ENCODE data around the gene TLR5.
A peak's percentile ranks its signal among the peaks of the same experiment; 100 is the strongest.

Gene TLR5

DNA sequence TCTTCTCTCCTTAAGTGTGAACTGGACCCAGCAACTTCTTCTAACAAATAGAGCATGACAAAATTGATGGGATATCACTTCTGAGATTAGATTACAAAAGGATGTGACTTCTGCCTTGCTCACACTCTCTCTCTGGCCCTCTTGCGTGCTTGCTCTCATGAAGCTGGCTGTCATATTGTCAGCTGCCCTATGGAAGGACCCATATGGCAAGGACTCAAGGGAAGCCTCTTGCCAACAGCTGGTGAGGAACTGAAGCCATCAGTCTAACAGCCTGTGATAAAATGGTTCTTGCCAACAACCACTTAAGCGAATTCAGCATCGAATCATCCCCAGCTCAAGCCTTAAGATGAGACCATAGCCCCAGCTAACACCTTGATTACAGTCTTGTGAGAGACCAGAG, 4.8 kb upstream of the TLR5 start:
- no peak for DNase-seq

DNA sequence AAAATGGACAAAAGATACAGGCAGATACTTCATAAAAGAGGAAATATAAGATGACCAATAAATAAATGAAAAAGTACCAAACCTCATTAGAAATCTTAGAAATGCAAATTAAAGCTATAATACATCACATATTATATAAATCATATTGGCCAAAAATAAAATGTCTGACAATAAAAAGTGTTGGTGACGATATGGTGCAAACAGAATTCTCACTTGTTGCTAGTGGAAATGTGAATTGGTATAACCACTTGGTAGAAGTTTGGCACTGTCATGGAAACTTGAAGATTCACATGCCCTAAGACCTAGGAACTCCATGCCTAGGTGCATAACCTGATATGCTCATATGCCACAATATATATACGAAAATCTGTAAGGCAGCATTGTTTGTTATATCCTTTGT, 4.4 kb upstream of the TLR5 start:
- DNase-seq = no peak

DNA sequence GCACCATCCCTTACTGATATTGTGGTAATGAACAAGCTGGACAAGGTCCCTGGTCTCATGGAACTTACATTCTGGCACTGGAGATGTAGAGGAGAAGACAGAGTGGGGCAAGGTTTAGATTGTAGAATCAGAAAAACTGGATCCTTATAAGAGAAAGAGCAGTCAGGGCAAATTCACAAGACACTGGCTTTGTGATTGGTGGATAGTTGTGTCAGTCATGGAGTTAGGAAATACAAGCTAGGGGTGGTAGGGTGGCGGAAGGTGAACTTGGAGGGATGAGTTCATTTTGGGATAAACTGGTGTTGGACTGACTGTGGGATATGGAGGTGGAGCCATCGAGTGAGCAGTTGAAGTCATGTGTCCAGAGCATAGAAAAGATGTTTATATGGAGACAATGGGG, 3.7 kb upstream of the TLR5 start:
- no peak for DNase-seq

DNA sequence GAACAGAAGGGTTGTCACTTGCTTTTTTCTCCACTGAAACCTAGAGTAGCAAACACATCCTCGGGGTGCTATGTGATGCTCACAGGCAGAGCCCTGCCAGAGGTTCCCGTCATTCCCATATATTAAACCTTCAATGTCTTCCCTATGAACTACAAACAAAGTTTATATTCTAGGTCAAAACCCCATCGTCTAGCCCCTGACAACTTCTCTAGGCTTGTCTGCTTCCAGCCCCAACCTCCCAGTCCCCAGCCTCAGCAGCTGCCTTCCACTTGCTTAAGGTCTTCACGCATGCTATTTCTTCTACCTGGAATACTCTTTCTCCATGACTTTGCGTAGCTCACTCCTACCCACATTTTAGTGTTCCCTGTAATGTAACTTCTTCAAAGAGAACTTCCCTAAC, 1.9 kb upstream of the TLR5 start:
- no peak for DNase-seq

DNA sequence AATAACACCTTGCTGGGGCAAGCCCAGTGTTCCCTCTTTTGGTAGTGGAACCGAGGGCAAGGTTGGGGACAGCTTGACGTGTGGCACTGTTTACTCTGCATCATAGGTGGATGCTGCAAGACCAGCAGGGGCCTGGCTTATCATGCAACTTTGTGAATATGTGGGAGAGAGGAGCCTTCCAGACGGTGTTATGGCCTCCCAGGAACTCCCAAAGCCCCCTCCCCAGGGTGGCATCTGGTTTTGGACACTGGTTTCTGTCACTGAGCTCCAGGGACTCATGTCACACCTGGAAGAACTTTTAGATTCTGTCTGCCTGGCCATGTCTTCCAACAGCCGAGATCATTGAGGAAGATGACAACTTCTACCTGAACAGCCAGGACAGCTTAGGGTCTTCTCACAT, 1.4 kb upstream of the TLR5 start:
- DNase-seq = no peak

DNA sequence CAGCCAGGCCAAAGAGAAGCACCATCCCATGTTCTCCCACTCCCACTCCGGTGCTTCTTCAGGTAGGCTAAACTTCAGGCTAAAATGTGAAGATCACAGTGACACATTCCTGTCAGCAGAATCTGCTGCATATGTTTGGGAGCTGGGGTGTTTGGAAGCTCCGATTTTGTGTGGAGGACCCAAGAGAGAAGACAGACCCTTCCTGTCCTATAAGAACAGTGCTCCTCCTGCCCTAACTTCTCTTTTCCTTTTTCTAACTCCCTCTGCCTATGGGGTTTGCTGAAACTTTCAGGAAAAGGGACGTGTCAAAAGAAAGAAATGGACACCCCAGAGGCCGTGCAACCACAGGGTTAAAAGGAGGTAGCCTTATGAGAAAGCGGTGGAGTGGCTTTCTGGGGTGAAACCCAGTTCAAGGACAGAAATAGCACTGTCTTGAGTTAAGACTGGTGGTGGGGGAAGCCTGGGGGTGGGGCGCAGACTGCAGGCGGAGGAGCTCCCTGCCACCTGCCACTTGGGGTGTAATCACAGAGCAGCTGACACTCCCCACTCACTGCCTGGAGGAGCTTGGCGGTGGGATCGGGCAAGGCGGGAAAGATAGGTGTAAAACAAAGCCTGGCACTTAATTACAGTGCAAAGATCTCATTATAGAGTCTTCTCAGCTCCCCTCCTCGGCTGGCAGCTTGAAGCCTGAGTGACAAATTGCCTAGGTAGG, 645 bp upstream of the TLR5 start:
- DNase-seq = no peak

DNA sequence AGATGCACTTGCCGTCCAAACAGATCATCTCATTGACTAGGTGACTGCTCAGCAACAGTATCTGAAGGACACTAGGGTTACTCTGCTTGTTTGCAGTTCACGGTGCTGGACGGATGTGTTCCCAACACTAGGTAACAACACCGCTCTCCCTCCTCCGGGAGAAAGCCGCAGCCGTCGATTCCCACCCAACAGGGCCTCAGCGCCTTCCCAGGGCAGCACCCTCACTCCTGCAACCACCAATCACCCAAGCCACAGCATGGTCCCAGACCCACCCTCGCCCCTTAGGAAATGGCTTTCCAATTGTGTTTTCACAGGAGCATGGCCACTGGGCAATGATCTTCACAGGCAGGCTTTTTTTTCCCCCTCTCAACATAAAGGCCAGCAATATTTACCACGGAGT, 779 bp downstream of the TLR5 start:
- no peak for DNase-seq

DNA sequence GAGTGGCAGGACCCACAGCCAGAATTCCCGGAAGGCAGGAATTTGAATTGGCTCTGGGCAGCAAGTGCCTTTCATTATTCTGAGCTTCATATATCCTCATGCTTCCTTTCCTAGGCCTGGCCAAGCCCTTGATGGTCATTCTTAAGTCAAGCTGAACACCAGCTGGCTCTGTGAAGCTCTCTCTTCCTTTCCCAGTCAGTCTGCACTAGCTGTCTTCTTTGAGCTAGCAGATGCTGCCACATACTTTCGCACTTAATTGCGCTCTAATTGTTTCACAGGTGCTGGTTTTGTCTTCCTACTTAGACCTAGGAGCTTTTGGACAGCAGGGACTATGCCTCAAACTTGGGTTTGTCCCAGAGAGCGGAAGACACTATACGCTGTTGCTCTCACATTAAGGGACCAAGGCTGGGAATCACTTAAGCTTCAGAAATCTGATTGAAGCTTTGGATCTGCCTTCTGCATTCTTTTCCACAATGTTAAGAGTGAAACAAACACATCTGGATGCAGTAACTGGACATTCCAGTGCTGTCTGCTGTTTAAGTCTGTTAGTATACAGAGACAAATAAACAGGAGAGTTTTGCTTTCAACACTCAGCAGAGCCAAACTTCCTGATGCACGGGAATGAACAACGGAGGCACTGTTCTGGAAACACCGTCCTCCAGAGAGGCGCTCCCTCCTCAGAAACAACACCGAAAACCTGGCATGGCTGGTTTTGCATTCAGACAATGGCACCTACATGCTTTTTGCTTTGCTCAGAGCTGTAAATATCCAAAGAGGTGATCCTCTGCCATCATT, 2.2 kb downstream of the TLR5 start:
- no peak for DNase-seq

DNA sequence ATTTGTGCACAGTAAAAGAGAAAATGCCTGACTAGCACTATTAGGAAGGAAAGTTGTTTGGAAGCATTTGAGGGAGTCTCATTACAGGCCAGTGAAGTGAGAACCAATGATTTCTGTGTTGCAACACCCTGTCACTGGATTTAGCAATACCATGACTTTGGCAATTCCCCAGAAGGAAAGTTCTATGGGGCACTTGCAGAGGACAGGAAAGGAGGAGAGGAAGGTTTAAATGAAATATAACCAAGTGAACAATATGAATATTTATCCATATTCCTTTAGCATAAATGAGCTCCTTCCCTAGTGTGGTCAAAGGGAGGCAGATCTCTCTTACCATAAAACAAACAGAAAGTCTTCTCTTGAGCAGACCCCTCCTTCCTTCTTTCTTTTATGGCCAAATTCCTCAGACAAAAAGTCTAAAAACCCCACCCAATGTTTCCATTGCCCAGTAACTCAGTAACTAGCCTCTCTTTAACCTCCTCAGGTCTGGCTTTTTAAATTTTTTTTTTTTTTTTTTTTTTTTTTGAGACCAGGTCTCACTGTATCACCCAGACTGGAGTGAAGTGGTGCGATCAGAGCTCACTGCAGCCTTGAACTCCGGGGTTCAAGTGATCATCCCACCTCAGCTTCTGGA, 5.5 kb downstream of the TLR5 start:
- no peak for DNase-seq

DNA sequence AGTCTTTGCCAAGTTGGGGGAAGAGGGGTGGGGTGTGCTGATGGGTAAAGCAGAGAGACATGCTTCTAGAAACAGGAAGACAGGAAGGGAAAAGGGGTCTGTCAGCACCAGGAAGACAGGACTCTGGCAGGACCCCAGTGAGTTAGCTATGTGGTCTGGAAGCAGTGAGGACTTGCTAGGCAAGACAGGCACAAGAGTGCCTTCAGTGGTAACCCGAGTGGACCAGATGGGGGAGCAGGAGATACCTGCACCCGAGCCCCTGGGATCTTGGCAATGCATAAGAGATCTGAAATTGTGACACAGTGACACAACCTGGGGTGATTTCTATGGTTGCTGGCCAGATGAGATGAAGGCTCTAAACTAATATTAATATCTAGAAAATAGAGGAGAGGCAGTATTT, 7.0 kb downstream of the TLR5 start:
- DNase-seq = no peak

DNA sequence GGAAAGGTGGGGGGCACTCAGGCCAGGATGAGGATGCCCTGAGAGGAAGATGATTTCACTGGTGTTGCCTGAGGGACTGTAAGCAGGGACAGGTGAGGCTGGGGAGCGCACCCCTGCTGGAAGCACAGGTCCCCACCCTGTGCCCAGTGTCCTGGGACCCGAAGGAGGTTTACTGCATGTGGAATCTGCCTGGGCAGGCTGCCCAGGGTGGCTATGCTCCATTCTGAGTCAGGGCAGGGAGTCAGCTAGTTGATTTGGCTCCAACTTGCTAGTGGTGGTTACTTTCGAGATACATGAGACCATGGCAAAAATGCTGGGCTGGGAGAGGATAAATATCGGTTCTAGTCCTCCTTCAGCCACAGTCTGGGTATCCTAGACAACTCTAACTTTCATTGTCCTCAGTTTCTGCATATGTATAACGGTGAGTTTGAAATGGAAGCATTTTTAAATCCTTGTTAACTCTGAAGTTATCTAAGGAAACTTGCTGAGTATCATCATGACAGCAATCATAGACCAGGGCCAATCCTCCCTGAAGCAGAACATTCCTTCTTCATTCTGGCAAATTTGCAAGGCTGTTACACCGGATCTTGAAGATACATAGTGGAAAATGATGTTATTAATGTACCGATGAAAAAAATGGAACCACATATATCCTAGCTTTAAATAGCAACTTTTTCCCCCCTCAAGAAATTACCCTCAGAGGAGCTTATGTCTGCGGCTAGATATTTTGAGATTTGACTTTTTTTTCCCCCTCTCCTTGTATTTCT, 7.7 kb downstream of the TLR5 start:
- DNase-seq = no peak

DNA sequence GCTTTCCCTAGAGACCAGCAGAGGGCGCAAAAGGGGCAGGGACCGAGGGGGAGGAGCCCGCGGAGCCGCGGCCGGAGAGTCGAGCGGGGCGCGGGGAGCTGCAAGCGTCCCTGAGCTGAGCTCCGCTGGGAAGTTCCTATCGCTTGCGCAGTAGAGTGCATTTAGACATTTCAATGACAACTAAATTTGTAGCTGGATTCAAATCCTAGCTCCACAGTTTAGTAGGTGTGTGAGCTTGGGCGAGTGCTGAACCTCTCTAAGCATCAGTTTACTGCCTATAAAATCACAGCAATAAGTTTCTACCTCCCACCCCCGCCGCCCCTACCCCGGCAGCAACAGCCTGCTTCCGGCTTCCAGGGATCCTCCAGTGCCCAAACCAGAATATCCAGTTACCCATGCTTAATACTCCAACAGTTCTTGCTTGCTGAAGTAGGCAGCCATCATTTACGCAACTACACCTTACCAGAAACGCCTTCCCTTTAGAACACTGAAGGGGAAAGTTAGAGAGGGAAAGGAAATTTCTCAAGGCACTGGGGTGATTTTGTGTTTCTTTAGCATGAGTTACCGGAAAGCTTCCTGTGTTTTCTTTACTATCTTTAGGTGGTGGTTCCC, 9.1 kb downstream of the TLR5 start:
- DNase-seq = peak; percentile 70

DNA sequence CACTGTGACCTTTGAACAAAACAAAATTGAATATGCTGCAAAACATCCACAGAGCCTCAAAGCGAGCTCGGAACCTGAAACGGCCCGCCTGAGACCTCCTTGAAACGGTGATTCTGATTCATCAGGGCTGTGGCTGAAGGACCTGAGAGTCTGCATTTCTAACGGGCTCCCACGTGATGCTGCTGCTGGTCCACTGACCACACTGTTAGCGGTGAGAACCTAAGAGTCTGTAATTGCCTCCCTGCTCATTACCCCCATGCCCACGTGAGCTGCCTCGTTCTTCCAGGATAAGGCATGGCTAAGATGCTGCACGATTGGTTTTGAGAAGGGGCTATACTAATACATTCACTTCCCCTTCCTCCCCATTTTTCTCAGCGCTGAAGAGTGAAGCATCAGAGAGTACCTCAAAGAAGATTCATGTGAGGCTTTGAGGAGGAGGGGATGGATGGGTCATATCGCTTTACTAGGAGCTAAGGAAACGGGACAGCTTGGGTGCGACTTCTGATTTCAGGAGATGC, 9.7 kb downstream of the TLR5 start:
- peak; percentile 53 for DNase-seq

DNA sequence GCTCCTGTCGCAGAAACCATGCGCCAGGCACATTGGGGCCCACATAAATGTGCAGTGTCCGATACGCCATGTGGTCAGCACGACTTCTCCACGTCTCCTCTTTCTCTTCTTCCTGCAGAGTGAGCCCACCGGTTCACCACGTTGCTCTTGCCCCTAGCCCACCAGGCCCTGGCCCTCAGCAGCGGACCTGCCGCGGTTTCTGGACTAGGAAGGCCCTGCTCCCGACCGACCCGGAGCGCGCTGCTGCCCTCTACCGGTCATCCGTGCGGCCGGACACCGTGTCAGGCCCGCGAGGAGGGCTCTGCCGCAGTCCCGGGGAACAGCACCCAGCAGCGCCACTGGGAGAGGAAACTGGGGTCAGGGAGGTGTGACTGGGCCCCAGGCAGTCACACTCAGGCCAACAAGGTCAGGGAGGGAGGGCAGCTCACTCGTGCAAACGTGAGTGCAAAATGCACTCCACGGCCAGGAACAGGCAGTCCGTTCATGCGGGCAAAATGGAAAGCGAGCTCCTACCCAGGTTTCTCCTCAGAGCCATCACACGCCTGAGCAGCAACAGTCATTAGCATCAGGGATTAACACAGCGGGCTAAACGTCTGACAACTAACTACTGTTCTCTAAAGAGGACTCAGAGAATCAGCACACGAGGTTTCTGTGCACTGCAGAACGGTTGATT, 13.7 kb downstream of the TLR5 start:
- DNase-seq = no peak

DNA sequence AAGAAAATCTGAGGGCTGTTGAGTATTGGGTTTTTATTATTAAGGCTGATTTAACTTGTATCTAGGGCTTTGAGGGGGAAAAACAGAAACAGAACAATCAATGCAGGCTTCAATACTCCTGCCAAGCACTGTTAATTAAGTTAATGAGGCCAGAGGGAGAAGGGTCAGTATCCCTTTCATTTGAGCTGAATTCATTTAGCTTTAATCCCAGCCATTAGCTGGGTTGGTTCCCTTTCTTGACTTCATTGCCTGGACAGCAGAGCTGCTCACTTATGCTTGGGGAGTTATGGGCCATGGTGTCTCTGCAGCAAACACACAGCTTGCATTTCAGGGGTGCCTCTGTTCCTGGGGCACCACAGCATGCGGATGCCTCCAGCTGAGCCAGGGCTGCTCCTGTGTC, 16.3 kb downstream of the TLR5 start:
- no peak for DNase-seq

DNA sequence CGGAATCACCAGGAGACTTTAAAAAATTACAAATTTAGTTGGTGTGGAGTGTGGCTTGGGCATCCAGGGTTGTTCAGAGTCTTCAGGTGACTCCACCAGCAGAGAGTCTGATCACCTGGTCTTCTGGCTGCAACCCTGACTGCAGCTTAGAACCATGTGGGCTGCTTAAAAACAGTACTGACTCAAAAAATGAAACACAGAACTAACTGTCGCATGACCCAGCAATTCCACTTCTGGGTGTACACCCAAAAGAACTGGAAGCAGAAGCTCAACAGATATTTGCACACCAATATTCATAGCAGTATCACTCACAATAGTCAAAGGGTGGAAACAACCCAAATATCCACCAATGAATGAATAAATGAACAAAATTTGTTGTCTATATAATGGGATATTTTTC, 17.3 kb downstream of the TLR5 start:
- DNase-seq = no peak

DNA sequence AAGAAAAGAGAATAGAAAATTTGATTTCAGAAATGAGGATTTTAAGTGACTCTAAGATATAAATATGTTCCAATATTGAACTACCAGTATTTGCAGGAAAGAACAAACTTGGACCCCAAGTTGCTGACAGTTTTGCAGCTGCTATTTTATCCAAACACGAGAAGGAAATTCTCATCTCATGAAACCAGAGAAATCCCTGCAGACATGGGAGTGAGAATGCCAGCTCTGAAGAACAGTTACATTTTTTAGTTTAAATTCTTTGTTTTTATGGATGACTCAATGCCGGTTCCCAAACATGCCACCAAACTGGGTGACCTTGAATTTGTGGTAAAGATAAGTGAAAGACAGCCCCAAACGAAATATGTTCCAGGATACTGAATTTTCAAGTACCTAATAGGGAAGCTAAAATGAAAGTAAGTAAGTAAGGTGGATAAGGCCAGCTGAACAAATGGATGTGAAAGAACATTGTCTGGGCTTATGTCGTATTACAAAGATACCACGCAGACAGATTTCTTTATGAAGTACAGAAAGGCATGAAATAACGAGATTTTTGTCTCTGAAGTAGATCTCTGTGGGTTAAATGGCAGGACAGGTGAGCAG, 19.9 kb downstream of the TLR5 start:
- DNase-seq = no peak

DNA sequence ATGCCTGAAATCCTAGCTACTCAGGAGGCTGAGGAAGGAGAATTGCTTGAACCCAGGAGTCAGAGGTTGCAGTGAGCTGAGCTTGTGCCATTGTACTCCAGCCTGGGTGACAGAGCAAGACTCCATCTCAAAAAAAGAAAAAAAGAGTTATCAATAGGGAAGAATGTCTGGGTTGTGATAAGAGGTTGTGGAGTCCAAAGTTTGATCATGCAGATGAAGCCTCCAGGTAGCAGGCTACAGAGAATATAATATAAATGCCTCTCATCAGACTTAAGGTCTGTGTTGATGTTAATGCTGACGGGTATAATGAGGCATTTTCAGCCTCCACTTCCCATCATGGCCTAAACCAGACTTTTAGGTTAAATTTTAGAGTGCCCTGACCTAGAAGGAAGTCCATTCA, 24.6 kb downstream of the TLR5 start:
- DNase-seq = no peak

DNA sequence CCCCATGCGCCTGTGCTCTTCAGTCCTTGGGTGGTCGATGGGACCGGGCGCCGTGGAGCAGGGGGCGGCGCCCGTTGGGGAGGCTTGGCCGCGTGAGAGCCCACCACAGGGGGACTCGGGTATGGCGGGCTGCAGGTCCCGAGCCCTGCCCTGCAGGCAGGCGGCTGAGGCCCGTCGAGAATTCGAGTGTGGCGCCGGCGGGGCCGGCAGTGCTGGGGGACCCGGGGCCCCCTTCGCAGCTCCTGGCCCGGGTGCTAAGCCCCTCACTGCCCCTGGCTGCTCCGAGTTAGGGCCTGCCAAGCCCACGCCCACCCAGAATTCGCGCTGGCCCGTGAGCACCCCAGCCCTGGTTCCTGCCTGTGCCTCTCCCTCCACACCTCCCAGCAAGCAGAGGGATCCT, 26.1 kb downstream of the TLR5 start:
- no peak for DNase-seq

DNA sequence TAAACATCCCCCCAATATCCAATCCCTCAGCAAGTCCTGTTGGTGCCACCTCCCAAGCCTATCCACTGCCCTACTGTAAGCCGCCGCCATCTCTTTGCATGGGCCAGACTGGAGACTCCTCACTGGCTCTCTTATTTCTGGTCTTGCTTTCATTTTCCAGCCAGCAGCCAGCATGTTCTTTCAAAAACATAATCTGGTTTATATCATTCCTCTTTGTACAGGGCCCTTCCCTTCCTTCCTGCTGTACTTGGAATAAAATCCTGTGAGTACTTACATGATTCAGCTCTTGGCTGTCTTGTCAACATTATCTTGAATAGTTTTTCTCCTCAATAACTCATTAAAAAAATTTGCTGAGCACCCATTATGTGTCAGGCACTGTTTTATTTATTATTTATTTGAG, 28.2 kb downstream of the TLR5 start:
- DNase-seq = no peak

DNA sequence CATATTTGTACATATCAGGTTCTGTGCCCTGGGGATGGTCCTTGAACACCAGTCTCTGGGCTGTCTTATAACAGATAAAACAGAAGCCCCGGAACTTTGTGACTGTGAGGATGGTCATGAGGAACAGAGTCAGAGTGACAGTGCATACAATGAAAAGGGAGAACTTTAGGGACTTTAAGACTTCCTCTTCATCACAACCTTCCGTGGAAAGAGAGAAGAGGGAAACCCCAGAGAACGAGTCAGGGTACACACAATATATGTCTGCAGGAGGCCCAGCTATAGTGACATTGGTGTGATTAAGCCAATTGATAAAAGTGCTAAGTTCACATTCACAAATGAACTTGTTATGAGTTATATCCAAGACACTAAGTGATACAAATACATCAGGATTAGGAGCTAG, 32.1 kb downstream of the TLR5 start:
- DNase-seq = no peak

DNA sequence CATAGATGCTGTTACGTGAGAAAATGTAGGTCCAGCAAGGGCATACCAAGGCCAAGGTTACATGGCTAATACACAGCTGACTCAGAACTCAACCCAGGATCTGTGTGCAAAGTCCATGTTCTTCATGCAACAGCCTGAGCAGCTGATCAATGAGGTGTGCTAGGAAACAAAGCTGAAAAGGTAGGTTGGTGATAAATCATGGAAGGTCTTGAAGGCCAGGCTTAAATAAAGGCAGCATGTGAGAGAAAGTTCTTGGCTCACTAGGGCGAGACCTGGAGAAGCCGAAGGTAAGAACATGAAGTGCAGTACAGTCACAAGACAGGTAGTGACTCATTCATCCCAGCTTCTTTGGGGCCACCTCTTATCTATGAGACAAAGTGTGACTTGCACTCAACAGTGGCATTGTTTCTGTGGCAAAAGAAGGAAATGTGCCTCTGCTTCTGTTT, 33.4 kb downstream of the TLR5 start:
- no peak for DNase-seq

Measured in NCI-H748 treated with DMSO at 0.1 percent for 48 hours (cell line).